DND-41 (cell line): ENCODE measurements around the gene RNASE3.

Experiments used
- CTCF ChIP-seq: IDR thresholded peaks from 2 replicates; pipeline ENCODE4 v1.5.1; 2012; ENCODE audit warnings: borderline replicate concordance, low read length, moderate library complexity, mild to moderate bottlenecking; ENCODE audit not compliant: poor library complexity, severe bottlenecking; ENCODE audit errors: extremely low read depth
- EZH2 ChIP-seq: IDR thresholded peaks from 3 replicates; pipeline ENCODE4 v1.6.1; 2012; ENCODE audit warnings: borderline replicate concordance, low read depth, mild to moderate bottlenecking, moderate library complexity, low read length, inconsistent platforms; ENCODE audit not compliant: severe bottlenecking

- TF ChIP-seq CTCF: peak; percentile 19
- no peak for TF ChIP-seq EZH2
These were observed 13.3 kb downstream of the RNASE3 start for GRCh38 chr14:20904393-20905029.
